GM21360 (cell line): ENCODE results near the gene ATP7B.
"Not testable (repeated sequence)": the region's sequence is repeated elsewhere in the genome, so short reads cannot be mapped to it uniquely, and the experiment has no call there.

Experiments
- ATAC-seq: cut with Tn5 transposase; IDR thresholded peaks from one replicate; pipeline ENCODE4 v1.9.1; 2021; ENCODE audit warnings: mild to moderate bottlenecking, moderate library complexity; ENCODE audit not compliant: unreplicated experiment

The ATP7B gene

GRCh38 chr13:51924756-51925544 is 86.3 kb downstream of the ATP7B start:
- ATAC-seq, result no peak

DNA sequence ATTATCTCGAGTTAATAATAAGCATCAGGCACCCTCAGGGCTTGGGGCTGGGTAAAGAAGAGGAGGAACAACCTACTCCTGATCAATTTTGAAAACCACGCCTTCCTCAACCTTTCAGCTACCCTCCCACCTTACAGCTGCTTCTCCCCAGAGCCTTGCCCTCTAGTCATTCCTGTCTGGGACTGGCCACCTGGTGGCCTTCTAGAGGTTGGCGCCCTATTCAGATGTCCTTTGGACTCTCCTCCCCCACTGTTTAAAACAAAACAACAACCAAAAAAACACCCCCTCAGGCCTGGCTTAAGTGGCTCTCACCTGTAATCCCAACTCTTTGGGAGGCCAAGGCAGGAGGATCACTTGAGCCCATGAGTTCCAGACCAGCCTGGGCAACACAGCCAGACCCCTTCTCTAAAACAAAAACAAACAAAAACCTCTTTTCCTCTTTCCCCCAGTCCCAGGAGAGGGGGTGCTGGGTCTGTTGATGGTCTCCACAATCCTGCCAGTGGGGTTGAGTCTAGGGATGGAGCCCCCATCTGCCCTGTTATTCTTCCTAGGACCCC is 87.2 kb downstream of the ATP7B start:
- no peak for ATAC-seq

GRCh38 chr13:51922771-51923480 is 88.3 kb downstream of the ATP7B start:
- no peak for ATAC-seq

- ATAC-seq, result no peak
These were observed 89.2 kb downstream of the ATP7B start for GRCh38 chr13:51921790-51922740.

GRCh38 chr13:51920786-51921185 is 90.5 kb downstream of the ATP7B start:
- ATAC-seq, result no peak

GRCh38 chr13:51920267-51920666 is 91.0 kb downstream of the ATP7B start:
- ATAC-seq, result no peak

DNA sequence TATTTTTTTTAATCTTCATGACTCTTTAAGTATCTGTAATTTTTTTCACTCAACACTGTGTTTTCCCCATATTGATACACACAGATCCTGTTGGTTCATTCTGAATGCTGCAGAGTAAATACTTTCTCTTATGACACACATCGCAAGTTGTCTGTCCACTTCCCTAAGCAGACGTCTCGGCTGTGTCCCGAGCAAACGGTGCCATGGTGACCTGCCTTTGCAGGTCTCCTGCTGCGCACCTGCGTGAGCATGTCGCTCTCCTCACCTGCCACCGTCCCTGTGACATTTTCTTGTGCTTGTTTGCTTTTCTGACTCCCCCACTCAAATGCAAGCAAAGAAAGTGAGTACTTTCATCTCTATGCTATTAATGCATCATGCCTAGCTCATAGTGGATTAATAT is 91.7 kb downstream of the ATP7B start:
- ATAC-seq, result no peak

DNA sequence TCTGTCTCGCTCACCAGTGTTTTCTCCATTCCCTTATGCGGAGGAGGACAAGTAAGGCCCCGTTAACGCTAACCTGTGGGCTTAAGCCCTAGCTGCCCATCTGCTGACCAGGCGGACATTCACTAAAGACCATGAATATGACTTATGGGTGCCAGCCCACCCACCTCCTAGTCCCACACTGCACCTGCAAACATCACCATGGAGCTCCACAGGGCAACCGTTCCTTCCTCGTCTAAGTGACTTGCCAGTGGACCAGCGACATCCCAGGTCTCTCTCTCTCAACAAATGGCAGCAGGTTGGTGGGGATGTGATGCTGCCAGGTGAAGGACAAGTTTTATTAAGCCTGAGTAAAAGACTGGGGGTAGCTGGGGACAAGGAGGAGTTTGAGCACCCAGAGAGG is 94.3 kb downstream of the ATP7B start:
- ATAC-seq, result no peak

DNA sequence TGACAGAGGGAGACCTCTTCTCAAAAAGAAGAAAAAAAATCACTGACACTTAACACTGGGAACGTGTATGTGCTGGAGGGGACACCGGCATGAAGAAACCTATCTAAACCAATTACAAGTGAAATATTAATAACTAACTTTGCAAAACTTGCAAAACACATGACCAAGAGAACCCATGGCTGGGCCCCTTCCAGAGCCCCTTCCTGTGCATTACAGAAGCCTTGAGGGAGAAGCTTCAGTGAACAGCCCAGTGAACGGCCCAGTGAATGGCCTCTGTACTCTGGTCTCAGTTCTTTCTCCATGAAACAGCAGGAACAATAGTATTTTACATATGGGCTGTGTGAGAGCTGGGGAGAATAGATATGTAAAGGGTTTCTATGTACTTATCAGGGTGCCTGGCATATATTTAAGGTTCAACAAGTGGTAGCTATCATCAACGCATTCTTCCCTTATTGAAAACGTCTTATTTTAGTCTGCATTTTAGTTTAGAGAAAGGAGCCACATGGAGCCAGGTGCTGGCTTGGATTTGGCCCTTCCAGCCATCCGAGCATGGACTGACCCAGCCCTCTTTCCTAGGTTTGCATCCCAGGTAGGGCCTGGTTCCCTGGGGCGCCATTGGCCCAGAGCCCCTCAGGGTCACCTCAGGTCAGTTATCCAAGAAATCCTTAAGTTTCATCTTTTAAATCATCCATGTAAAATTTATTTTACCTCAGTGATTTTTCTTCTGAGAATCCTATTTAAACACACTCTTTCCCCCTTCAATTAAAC is 95.0 kb downstream of the ATP7B start:
- ATAC-seq, result no peak

DNA sequence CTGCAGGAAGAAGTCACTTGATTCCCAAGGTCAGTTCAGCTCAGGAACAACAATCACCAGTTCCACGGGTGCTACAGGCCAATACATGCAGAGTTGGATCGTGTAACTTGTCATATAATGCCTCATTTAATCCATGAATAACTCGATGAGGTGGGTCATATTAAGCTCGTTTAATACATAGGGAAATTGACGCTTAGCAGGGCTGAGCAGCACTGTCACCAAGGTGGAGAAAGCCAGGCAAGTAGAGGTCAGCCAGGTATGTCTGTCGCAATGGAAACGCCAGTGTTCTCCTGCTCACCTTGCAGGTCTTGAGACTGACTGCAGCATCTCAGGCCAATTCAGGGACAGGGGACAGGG is 97.1 kb downstream of the ATP7B start:
- no peak for ATAC-seq

DNA sequence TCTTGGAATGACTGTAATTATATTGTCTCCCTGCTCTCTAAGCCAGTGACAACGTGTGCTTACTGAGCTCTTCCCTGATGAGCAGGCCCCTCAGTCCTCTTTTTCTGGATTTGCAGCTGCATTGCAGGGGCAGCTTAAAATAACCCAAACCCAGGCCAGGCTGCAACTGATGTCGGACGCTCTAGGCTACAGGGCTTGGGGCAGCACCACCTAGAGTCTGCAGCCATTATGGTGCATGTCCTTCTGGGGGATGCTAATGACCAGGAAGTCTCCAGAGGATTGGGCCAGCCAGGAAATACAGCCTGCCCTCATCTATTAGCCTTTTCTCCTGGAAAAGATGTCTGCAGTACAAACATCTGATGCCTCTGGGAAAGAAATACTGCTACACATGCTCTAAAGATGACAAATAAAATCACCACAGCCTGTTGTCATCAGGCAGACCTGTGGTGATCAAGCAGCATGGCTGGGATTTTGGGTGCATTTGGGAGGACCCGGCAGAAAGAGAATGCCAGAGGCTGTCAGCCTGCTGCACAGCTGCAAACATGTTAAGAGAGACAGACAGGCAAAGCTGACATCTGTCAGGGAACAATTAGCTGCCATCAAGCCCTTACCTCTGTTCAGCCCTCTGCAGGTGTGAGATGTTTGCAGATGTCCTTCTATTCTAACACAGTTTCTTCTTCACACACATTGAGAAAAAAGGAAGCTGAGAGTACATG is 97.7 kb downstream of the ATP7B start:
- ATAC-seq, result no peak

DNA sequence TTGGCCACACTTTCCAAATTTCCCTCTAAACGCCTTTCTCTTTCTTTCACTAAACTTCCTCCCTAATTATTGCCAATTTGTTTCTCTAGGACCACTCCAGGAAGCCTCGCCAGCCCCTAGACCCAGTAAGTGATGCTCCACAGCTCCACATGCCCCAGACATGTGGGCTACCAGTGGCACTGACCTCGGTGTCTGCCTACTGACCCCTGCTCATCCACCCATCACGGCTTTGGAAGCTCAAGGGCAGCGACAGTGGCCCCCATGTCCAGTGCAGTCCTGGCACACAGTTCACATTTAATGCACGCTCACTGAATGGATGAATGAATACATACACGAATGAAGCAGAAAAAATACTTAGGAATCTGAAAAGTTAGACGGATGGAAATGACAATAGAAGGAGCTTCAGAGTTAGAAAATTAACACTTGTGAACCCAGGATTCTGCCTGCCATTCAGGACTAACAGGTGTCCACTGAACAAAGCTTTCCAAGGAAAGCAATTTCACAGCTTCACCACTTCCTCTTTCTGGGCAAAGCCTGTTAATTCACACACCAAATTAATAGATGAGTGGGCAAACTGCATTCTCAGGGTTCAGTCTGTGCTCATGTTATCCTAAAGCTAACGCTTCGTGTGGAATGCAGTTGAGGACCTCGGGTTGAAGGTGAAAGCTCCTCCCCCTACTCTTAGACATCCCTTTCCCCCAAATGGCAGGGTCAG is 98.6 kb downstream of the ATP7B start:
- no peak for ATAC-seq

GRCh38 chr13:51912091-51912490 is 99.2 kb downstream of the ATP7B start:
- no peak for ATAC-seq

DNA sequence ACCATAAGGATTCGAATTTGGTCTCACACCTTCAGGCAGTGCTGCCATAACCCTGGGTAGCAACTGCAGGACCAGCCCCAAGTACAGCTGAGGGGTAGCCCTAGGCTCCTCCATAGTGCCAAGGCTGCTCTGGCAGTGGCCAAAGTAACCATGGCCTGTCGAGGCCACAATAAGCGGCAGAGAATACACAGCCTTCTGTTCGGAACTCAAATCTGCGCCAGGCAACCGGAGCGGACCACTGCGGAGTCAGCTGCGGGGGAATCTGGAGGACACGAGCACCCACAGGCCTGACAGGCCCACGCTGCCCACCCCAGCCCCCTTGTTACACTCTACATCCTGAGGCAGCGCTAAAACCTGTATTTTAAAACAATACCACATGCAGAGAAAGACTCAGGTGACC is 100.7 kb downstream of the ATP7B start:
- ATAC-seq, result no peak

DNA sequence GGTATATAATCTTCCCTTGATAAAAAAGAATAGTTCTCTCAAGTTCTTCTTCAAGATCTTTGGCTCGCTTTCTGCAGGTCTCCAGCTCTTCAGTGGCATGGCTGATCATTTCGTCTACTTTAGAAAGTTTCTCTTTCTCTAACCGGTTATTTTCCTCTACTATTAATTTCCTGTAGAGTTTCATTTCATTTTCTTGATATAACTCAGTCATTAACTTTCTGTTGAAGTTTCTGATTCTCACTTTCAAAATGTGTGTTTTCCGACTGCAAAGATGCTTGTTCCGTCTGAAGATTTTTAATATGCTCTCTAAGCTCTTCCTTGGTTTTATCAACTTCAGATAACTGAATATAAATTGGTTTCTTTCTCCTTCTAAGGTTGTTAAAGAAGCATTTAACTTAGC is 102.0 kb downstream of the ATP7B start:
- not testable (repeated sequence) for ATAC-seq

GRCh38 chr13:51907040-51907732 is 104.1 kb downstream of the ATP7B start:
- ATAC-seq, result no peak

- no peak for ATAC-seq
These were observed 104.7 kb downstream of the ATP7B start for GRCh38 chr13:51906581-51906980.

DNA sequence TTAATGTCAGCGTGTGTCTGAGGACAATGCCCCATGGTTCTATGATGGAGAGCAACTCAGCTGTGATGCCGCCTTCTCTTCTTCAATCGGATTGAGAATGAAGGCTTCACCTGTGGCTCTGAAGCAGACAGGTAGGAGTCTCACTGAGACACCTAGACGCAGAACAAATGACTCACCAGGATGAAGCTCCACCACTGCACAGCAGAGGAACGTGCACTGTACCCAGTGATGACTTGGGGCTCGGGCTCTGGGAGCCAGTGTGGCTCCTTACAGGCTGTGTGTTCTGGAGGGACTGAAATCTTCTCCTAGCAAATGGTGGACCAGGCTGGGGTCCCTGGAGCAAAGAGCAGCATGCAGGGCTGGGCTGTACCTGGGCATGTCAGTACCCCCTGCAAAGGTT is 105.5 kb downstream of the ATP7B start:
- no peak for ATAC-seq

GRCh38 chr13:51902776-51903175 is 108.5 kb downstream of the ATP7B start:
- ATAC-seq, result no peak
